H1 (cell line): Measurements from ENCODE around the gene MYO7B. TPM values are rescaled to one million over a fixed set of nuclear protein-coding genes. Genes with fewer than 3 reads are reported as not detected.

Experiments used
- CTCF ChIA-PET: fragments of 300-600 bp; sonication (Branson Sonifier 250); formaldehyde crosslinking; loops from one replicate; lab custom pipeline; 2021; ENCODE audit not compliant: partially characterized antibody; lab: Charles Lee
- POLR2A ChIA-PET: fragments of 300-600 bp; sonication (Branson Sonifier 250); formaldehyde crosslinking; loops from one replicate; lab custom pipeline; 2021; ENCODE audit warnings: inconsistent platforms; ENCODE audit not compliant: partially characterized antibody; lab: Charles Lee
- DNase-seq, 2 experiments: peaks; one replicate each; pipeline versions ENCODE4 v3.0.0 to v3.0.0-alpha.2; 2010 to 2022; ENCODE audit warnings: low spot score in 2 of 2, low read depth in 1 of 2, mixed read lengths in 1 of 2
- FAIRE-seq: peaks from 2 replicates; lab custom pipeline; 2011; peaks lifted over from hg19 to GRCh38; lab: Jason Lieb, UNC
- H2AFZ ChIP-seq: 2 replicates; pipeline ENCODE4 v1.8.1; 2012; ENCODE audit warnings: low read length, inconsistent platforms
- H2AK5ac ChIP-seq: 2 replicates; pipeline ENCODE4 v1.6.1; 2013; ENCODE audit warnings: low read depth, low read length
- H2BK120ac ChIP-seq: replicated peaks from 2 replicates; pipeline ENCODE3; 2013; ENCODE audit warnings: low read depth, low read length, inconsistent platforms
- H2BK12ac ChIP-seq: 2 replicates; pipeline ENCODE4 v1.6.1; 2013; ENCODE audit warnings: low read depth, low read length
- H2BK15ac ChIP-seq: 2 replicates; pipeline ENCODE4 v1.6.1; 2013; ENCODE audit warnings: low read length
- H2BK20ac ChIP-seq: 2 replicates; pipeline ENCODE4 v1.6.1; 2013; ENCODE audit warnings: low read length
- H2BK5ac ChIP-seq: 2 replicates; pipeline ENCODE4 v1.6.1; 2013; ENCODE audit warnings: low read depth, low read length
- H3K14ac ChIP-seq: 2 replicates; pipeline ENCODE4 v1.6.1; 2013; ENCODE audit warnings: inconsistent platforms; ENCODE audit not compliant: insufficient read length
- H3K18ac ChIP-seq: 2 replicates; pipeline ENCODE4 v1.6.1; 2013; ENCODE audit warnings: low read length; ENCODE audit errors: extremely low read depth
- H3K23ac ChIP-seq: 2 replicates; pipeline ENCODE4 v1.6.1; 2013; ENCODE audit warnings: inconsistent platforms; ENCODE audit not compliant: insufficient read length
- H3K23me2 ChIP-seq: 2 replicates; pipeline ENCODE4 v1.6.1; 2013; ENCODE audit warnings: low read depth, low read length
- H3K27ac ChIP-seq: 2 replicates; pipeline ENCODE4 v1.6.1; 2011; ENCODE audit warnings: low read depth, low read length, inconsistent platforms
- H3K27me3 ChIP-seq, 4 experiments: replicated peaks in 1 of 4; 1 replicate in 1 of 4; 2 replicates in 3 of 4; pipeline versions ENCODE4 v1.6.1 to v1.8.1; 2011 to 2013; ENCODE audit warnings: low read length in 3 of 4, mild to moderate bottlenecking in 3 of 4, inconsistent platforms in 2 of 4, mixed read lengths in 2 of 4, moderate library complexity in 1 of 4; ENCODE audit not compliant: control insufficient read depth in 3 of 4, insufficient read depth in 3 of 4; ENCODE audit errors: extremely low read depth in 1 of 4
- H3K36me3 ChIP-seq, 4 experiments: 2 replicates each; pipeline versions ENCODE4 v1.6.1 to v1.8.1; 2011 to 2013; ENCODE audit warnings: mild to moderate bottlenecking in 4 of 4, low read length in 3 of 4, moderate library complexity in 2 of 4, control low read depth in 1 of 4, inconsistent platforms in 1 of 4; ENCODE audit not compliant: insufficient read depth in 4 of 4, control insufficient read depth in 2 of 4
- H3K4ac ChIP-seq: replicated peaks from 2 replicates; pipeline ENCODE3; 2013; ENCODE audit warnings: low read length, low read depth, mixed read lengths, inconsistent platforms; ENCODE audit not compliant: insufficient read length
- H3K4me1 ChIP-seq, 4 experiments: replicated peaks in 1 of 4; 1 replicate in 1 of 4; 2 replicates in 3 of 4; pipeline versions ENCODE4 v1.6.1 to v1.8.1; 2011 to 2013; ENCODE audit warnings: low read length in 3 of 4, inconsistent platforms in 2 of 4, mixed read lengths in 1 of 4; ENCODE audit not compliant: insufficient read depth in 4 of 4, control insufficient read depth in 3 of 4
- H3K4me2 ChIP-seq, 2 experiments: 2 replicates each; pipeline versions ENCODE4 v1.6.1 to v1.8.1; 2011 to 2013; ENCODE audit warnings: low read depth in 2 of 2, low read length in 2 of 2, control low read depth in 1 of 2, inconsistent platforms in 1 of 2, mild to moderate bottlenecking in 1 of 2; ENCODE audit not compliant: insufficient read depth in 1 of 2
- H3K4me3 ChIP-seq, 4 experiments: fragments of 200-600, 300-600 bp in 1 of 4; sonication (generic), shearing (Covaris generic), sonication (Bioruptor Twin) in 1 of 4; 2 replicates each; pipeline versions ENCODE4 v1.5.1 to v1.8.1; 2011 to 2016; ENCODE audit warnings: low read length in 4 of 4, low read depth in 3 of 4, control low read depth in 2 of 4, inconsistent platforms in 2 of 4, mild to moderate bottlenecking in 2 of 4, mixed read lengths in 1 of 4, moderate library complexity in 1 of 4; ENCODE audit not compliant: insufficient read depth in 2 of 4; ENCODE audit errors: extremely low read depth in 1 of 4
- H3K56ac ChIP-seq: replicated peaks from 2 replicates; pipeline ENCODE3; 2013; ENCODE audit warnings: low read depth, mild to moderate bottlenecking, mixed read lengths, low read length, inconsistent platforms; ENCODE audit not compliant: insufficient read length
- H3K79me1 ChIP-seq: 2 replicates; pipeline ENCODE4 v1.6.1; 2013; ENCODE audit warnings: low read depth, low read length, control low read depth
- H3K79me2 ChIP-seq, 2 experiments: 2 replicates each; pipeline versions ENCODE4 v1.6.1 to v1.8.1; 2012 to 2013; ENCODE audit warnings: low read length in 2 of 2, mild to moderate bottlenecking in 2 of 2, inconsistent platforms in 1 of 2; ENCODE audit not compliant: insufficient read depth in 2 of 2, control insufficient read depth in 1 of 2
- H3K9ac ChIP-seq, 4 experiments: replicated peaks in 1 of 4; 1 replicate in 1 of 4; 2 replicates in 3 of 4; pipeline versions ENCODE4 v1.6.1 to v1.8.1; 2011 to 2013; ENCODE audit warnings: low read depth in 3 of 4, low read length in 3 of 4, control low read depth in 2 of 4, mild to moderate bottlenecking in 2 of 4, moderate library complexity in 2 of 4, inconsistent platforms in 1 of 4; ENCODE audit errors: extremely low read depth in 1 of 4
- H3K9me3 ChIP-seq, 2 experiments: 2 replicates each; pipeline versions ENCODE4 v1.6.1 to v1.8.1; 2012 to 2013; ENCODE audit warnings: mild to moderate bottlenecking in 2 of 2, moderate library complexity in 2 of 2, control low read depth in 1 of 2, inconsistent platforms in 1 of 2, low read depth in 1 of 2, low read length in 1 of 2, mixed read lengths in 1 of 2; ENCODE audit not compliant: insufficient read depth in 2 of 2
- H4K20me1 ChIP-seq, 2 experiments: replicated peaks in 1 of 2; 2 replicates each; pipeline versions ENCODE3 to v1.8.1; 2011 to 2013; ENCODE audit warnings: inconsistent platforms in 2 of 2, low read length in 2 of 2, mild to moderate bottlenecking in 1 of 2; ENCODE audit not compliant: insufficient read depth in 2 of 2, control insufficient read depth in 1 of 2
- H4K5ac ChIP-seq: 2 replicates; pipeline ENCODE4 v1.6.1; 2013; ENCODE audit warnings: low read length, low read depth, mixed read lengths, inconsistent platforms; ENCODE audit not compliant: insufficient read length
- H4K8ac ChIP-seq: 2 replicates; pipeline ENCODE4 v1.8.0; 2013; ENCODE audit warnings: mild to moderate bottlenecking, moderate library complexity, low read length, inconsistent platforms; ENCODE audit not compliant: insufficient read depth; ENCODE audit errors: extremely low read depth
- H4K91ac ChIP-seq: replicated peaks from 2 replicates; pipeline ENCODE3; 2013; ENCODE audit warnings: low read length, mixed read lengths, inconsistent platforms; ENCODE audit not compliant: insufficient read length
- TAF1 ChIP-seq: IDR thresholded peaks from 2 replicates; pipeline ENCODE4 v1.6.1; 2011; ENCODE audit warnings: mild to moderate bottlenecking, low read depth, low read length
- WGBS, 2 experiments: shearing (Covaris generic) in 1 of 2; methylation state at CpG; one replicate each; pipeline versions ENCODE4 v1.1.6 to v1.1.7; 2013 to 2015; ENCODE audit warnings: low lambda C conversion rate in 2 of 2, mixed read lengths in 2 of 2, inconsistent platforms in 1 of 2, low coverage in 1 of 2, missing lambda C conversion rate in 1 of 2; ENCODE audit not compliant: insufficient replicate concordance in 2 of 2, insufficient coverage in 1 of 2, insufficient read length in 1 of 2; ENCODE audit errors: extremely low coverage in 1 of 2, missing lambda C conversion rate in 1 of 2; 5-methylcytosine and 5-hydroxymethylcytosine counted together
- polyA plus RNA-seq, 7 experiments: library from polyadenylated mRNA; depleted of rRNA in 3 of 7; stranded (reverse) in 5 of 7; unstranded in 2 of 7; fragments of >200 nt in 5 of 7; fragments of 200-250 nt in 2 of 7; gene quantifications; 1 replicate in 5 of 7; 2 replicates in 1 of 7; 4 replicates in 1 of 7; pipeline versions ENCODE4 v1.2.1 to v1.2.3, GENCODE V29; 2011 to 2013; ENCODE audit warnings: missing spikeins in 2 of 7, mixed read lengths in 2 of 7
- total RNA-seq: library from RNA; stranded (reverse); fragmentation: NEBNext Ultra II Directional; extraction: Animal tissue kit (Norgen Biotek cat#: 25700); gene quantifications from 2 replicates; pipeline ENCODE4 v1.2.1, GENCODE V29; 2021

Gene MYO7B
- total and polyA plus RNA-seq, 2 of the 8 experiments (the other 6 are each of a cell fraction or from before 2014, with no cell fraction given) = not detected

DNA sequence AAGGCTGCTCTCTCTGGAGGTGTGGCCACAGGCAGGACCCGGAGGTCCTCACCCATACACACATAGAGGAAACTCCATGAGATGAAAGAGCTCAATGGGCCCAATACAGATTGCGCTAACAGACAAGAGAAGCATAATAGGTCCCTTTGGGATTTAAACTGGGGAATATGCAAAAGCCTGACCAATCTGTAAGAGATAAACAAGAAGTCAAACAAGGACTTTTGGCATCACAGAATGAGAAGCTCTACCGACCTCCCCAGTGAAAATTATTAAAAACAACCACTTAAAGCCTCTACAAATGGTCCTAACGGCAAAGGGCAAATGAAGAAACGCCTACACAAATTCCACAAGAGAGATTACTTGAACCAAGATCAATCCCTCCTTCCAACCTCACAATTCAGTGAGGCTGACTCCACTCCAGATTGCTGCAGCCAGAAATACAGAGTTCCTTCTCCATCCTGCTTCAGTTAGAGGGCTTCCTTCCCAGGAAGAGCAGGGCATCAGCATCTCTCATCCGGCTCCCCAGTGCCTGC, 20.0 kb upstream of the MYO7B start:
- no peaks in the 10 kb centered on the region for H3K9me3 ChIP-seq
- H3K4me3 ChIP-seq = no peak overlapping the region
- no peak overlapping the region for H3K14ac ChIP-seq
- H3K79me1 ChIP-seq = peaks cover 4% of the 10 kb centered on the region; the same call in 1 of the 2 replicates
- no peak overlapping the region for H4K5ac ChIP-seq
- no peak overlapping the region for H2AK5ac ChIP-seq
- no peak overlapping the region for H3K56ac ChIP-seq
- H4K20me1 ChIP-seq = peaks cover 31 to 34% of the 10 kb centered on the region in 2 experiments
- 91% methylated on average over 6 of the region's 6 CpGs; no CpG with 5 or more reads in 1 of the 2 experiments for WGBS, 2 experiments
- peak overlapping the region in 1 of 2 experiments; percentile 4; a peak in 1 of 4 replicates for H3K4me2 ChIP-seq
- ChIA-PET POLR2A (interaction anchor here (0.6 to 6.9 kb wide), 4 partner anchors 11 to 24 kb away, joined by 3 to 48 read pairs (median 4); partner anchors contain the start of gene IWS1), CTCF (interaction anchor here (0.8 to 1.6 kb wide), 5 partner anchors 9 to 191 kb away, joined by 3 to 5 read pairs (median 4); no protein-coding TSS in a partner anchor)
- no peak overlapping the region for H3K27ac ChIP-seq
- H2BK120ac ChIP-seq = no peak overlapping the region
- no peak overlapping the region for H3K4ac ChIP-seq
- FAIRE-seq (no peak), DNase-seq (no peak)
- no peak overlapping the region for H2AFZ ChIP-seq
- no peak overlapping the region for H4K8ac ChIP-seq
- TF ChIP-seq TAF1 = no peak
- no peaks in the 10 kb centered on the region for H3K27me3 ChIP-seq
- peaks cover 28 to 99% of the 10 kb centered on the region in 2 experiments for H3K79me2 ChIP-seq
- H2BK15ac ChIP-seq = no peak overlapping the region
- H3K23ac ChIP-seq = no peak overlapping the region
- H2BK12ac ChIP-seq = no peak overlapping the region
- H3K23me2 ChIP-seq = no peaks in the 10 kb centered on the region
- peaks cover 0 to 18% (median 5%) of the 10 kb centered on the region in 4 experiments; a peak in 4 of 8 replicates for H3K36me3 ChIP-seq
- H3K4me1 ChIP-seq = peaks cover 7 to 12% (median 8%) of the 10 kb centered on the region in 4 experiments; a peak in 6 of 7 replicates
- no peak overlapping the region for H3K9ac ChIP-seq
- no peak overlapping the region for H2BK20ac ChIP-seq
- no peak overlapping the region for H2BK5ac ChIP-seq
- H3K18ac ChIP-seq = no peak overlapping the region
- no peak overlapping the region for H4K91ac ChIP-seq
